Endothelial cell (in vitro differentiated cells): ENCODE measurements around the gene ABCB11. TPM values are rescaled to one million over a fixed set of nuclear protein-coding genes. Genes with fewer than 3 reads are reported as not detected.
A peak's percentile ranks its signal among the peaks of the same experiment; 100 is the strongest.
"Not testable (repeated sequence)": the region's sequence is repeated elsewhere in the genome, so short reads cannot be mapped to it uniquely, and the experiment has no call there.

Source experiments
- DNase-seq: peaks from one replicate; pipeline ENCODE4 v3.0.0; 2021; ENCODE audit warnings: low spot score
- H3K27ac Mint-ChIP-seq: one replicate; pipeline ENCODE4 v1.8.0; 2021; ENCODE audit warnings: mixed read lengths, inconsistent platforms; ENCODE audit not compliant: unreplicated experiment
- H3K27me3 Mint-ChIP-seq: one replicate; pipeline ENCODE4 v1.8.0; 2021; ENCODE audit warnings: mild to moderate bottlenecking, moderate library complexity, mixed read lengths, inconsistent platforms; ENCODE audit not compliant: unreplicated experiment
- H3K36me3 Mint-ChIP-seq: one replicate; pipeline ENCODE4 v1.8.0; 2021; ENCODE audit warnings: mild to moderate bottlenecking, low read depth, mixed read lengths, inconsistent platforms; ENCODE audit not compliant: unreplicated experiment
- H3K4me1 Mint-ChIP-seq: one replicate; pipeline ENCODE4 v1.8.0; 2021; ENCODE audit warnings: mild to moderate bottlenecking, mixed read lengths, inconsistent platforms; ENCODE audit not compliant: unreplicated experiment
- H3K4me3 Mint-ChIP-seq: one replicate; pipeline ENCODE4 v1.8.0; 2021; ENCODE audit warnings: mild to moderate bottlenecking, mixed read lengths, inconsistent platforms; ENCODE audit not compliant: unreplicated experiment
- H3K9me3 Mint-ChIP-seq: one replicate; pipeline ENCODE4 v1.8.0; 2021; ENCODE audit warnings: mixed read lengths, inconsistent platforms; ENCODE audit not compliant: unreplicated experiment
- CTCF ChIP-seq: fragments of 200-600 bp; sonication (generic); IDR thresholded peaks from one replicate; pipeline ENCODE4 v1.5.0; 2021; ENCODE audit warnings: antibody characterized with exemption; ENCODE audit not compliant: unreplicated experiment
- total RNA-seq: library from RNA; stranded (reverse); fragmentation: NEBNext Ultra II Directional; extraction: Animal tissue kit (Norgen Biotek cat#: 25700); gene quantifications from one replicate; pipeline ENCODE4 v1.2.1, GENCODE V29; 2021; ENCODE audit not compliant: unreplicated experiment

Gene ABCB11
- total RNA-seq, 1 donor from 2014 or later: 1.9 TPM

DNA sequence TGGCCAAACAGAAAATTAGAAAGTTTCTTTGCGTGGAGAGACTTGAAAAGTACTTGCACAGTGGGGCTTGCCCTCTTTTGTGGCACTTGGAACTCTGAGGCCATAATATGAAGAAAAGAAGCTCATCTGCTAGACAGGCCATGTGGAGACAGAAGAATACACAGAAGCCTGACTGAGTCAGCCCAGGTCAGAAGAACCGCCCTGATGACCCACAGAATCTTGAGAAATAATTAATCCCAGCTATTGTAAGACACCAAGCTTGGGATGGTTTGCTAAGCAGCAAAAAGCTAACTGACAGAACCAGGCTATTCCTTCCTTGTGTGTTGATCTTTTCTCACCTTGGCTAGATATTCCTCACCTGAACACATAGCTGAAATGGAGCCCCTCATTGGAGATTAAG, 96.3 kb downstream of the ABCB11 start:
- H3K27ac Mint-ChIP-seq: peak overlapping the region; percentile 80
- H3K36me3 Mint-ChIP-seq: no peaks in the 10 kb centered on the region
- H3K9me3 Mint-ChIP-seq: no peaks in the 10 kb centered on the region
- H3K27me3 Mint-ChIP-seq: no peaks in the 10 kb centered on the region
- no peak overlapping the region for H3K4me3 Mint-ChIP-seq
- no peak for DNase-seq
- H3K4me1 Mint-ChIP-seq: peaks cover 18% of the 10 kb centered on the region
- no peak for TF ChIP-seq CTCF

DNA sequence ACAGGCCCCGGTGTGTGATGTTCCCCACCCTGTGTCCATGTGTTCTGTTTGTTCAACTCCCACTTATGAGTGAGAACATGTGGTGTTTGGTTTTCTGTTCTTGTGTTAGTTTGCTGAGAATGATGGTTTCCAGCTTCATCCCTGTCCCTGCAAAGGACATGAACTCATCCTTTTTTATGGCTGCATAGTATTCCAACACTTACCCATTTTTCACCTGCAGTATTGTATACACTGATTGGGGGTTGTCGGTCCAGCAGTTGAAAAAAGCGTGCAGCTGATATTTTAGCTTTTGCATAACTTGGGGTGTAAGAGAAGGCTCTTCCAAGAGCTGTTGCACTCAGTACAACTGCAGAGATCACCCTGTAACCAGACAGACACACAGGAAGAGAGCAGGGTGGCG, 99.0 kb downstream of the ABCB11 start:
- not testable (repeated sequence) for H3K27me3 Mint-ChIP-seq, H3K27ac Mint-ChIP-seq, DNase-seq, H3K36me3 Mint-ChIP-seq, H3K4me3 Mint-ChIP-seq, H3K9me3 Mint-ChIP-seq
- peaks cover 18% of the 10 kb centered on the region for H3K4me1 Mint-ChIP-seq

- no peak overlapping the region for H3K4me3 Mint-ChIP-seq
- no peak for TF ChIP-seq CTCF
- no peaks in the 10 kb centered on the region for H3K9me3 Mint-ChIP-seq
- H3K27me3 Mint-ChIP-seq: no peaks in the 10 kb centered on the region
- no peaks in the 10 kb centered on the region for H3K36me3 Mint-ChIP-seq
- H3K27ac Mint-ChIP-seq: no peak overlapping the region
- H3K4me1 Mint-ChIP-seq: peaks cover 4% of the 10 kb centered on the region
- DNase-seq: no peak
Measured at GRCh38 chr2:168930242-168930641, 100.9 kb downstream of the ABCB11 start.

- no peak overlapping the region for H3K27ac Mint-ChIP-seq
- H3K27me3 Mint-ChIP-seq: no peaks in the 10 kb centered on the region
Measured at GRCh38 chr2:168929031-168929430, 102.1 kb downstream of the ABCB11 start.

GRCh38 chr2:168928113-168928831, 102.9 kb downstream of the ABCB11 start:
- no peak for DNase-seq
- no peak overlapping the region for H3K27ac Mint-ChIP-seq
- TF ChIP-seq CTCF: no peak
- H3K4me3 Mint-ChIP-seq: no peak overlapping the region
- H3K4me1 Mint-ChIP-seq: no peaks in the 10 kb centered on the region
- no peaks in the 10 kb centered on the region for H3K9me3 Mint-ChIP-seq
- no peaks in the 10 kb centered on the region for H3K36me3 Mint-ChIP-seq
- H3K27me3 Mint-ChIP-seq: no peaks in the 10 kb centered on the region

More at GRCh38 chr2:168929031-168929430, 102.1 kb downstream of the ABCB11 start:
- no peaks in the 10 kb centered on the region for H3K36me3 Mint-ChIP-seq
- DNase-seq: no peak
- no peaks in the 10 kb centered on the region for H3K9me3 Mint-ChIP-seq
- H3K4me1 Mint-ChIP-seq: no peaks in the 10 kb centered on the region
- TF ChIP-seq CTCF: no peak
- H3K4me3 Mint-ChIP-seq: no peak overlapping the region
